Left lobe of liver (tissue), 2 donors: ENCODE results near the gene R3HDML. TPM values are rescaled to one million over a fixed set of nuclear protein-coding genes. Genes with fewer than 3 reads are reported as not detected.
A peak's percentile ranks its signal among the peaks of the same experiment; 100 is the strongest.
"Not testable (repeated sequence)": the region's sequence is repeated elsewhere in the genome, so short reads cannot be mapped to it uniquely, and the experiment has no call there.

Source experiments
- ATAC-seq: fragments of 200-7000 bp; cut with Tn5 transposase; one replicate; pipeline ENCODE4 v1.9.1; 2020; ENCODE audit warnings: mild to moderate bottlenecking, moderate library complexity
- DNase-seq: peaks from one replicate; pipeline ENCODE4 v3.0.0-alpha.2; 2020; ENCODE audit warnings: low spot score
- total RNA-seq: library from RNA; stranded (reverse); gene quantifications from one replicate; pipeline ENCODE4 v1.2.1, GENCODE V29; 2021
- donor health status: DM: no; HTN: no; CAD: no; lungs with moderate emphysema.
- donor health status: DM: no; HTN: yes; CAD: no.

Gene R3HDML
- total RNA-seq, 1 donor from 2014 or later = not detected

DNA sequence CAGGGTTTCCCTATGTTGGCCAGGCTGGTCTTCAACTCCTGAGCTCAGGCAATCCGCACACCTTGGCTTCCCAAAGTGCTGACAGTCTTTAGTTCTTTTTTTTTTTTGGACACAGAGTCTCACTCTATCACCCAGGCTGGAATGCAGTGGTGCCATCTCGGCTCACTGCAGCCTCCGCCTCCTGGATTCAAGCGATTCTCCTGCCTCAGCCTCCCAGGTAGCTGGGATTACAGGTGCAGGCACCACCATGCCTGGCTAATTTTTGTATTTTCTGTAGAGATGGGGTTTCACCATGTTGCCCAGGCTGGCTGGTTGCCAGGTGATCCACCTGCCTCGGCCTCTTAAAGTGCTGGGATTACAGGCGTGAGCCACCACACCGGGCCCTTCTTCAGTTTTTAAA, 9.1 kb upstream of the R3HDML start:
- not testable (repeated sequence) for DNase-seq, ATAC-seq

GRCh38 chr20:44328428-44328827, 8.4 kb upstream of the R3HDML start:
- ATAC-seq = no peak
- DNase-seq = no peak

GRCh38 chr20:44331201-44331600, 5.6 kb upstream of the R3HDML start:
- ATAC-seq (no peak), DNase-seq (no peak)

DNA sequence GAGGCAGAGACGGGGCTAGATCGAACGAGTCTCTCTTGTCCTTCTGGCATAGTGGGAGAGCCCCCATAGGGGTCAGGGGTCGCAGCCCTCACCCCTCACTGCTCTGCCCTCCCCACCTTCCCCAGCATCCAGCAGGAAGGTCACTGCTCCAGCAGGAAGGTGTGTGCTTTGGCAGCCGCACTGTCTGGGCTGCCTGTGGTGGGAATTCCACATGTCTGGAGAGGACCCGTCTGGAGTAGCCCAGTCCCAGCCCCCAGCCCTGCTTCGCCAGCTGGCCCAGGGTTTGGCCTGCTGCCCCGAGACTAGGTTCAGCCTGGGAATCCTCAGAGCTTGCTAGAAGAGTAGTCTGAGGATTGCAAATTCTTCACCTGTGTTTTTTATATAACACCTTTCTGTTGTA, 2.5 kb upstream of the R3HDML start:
- no peak for ATAC-seq
- no peak for DNase-seq

- DNase-seq (no peak), ATAC-seq (no peak)
Observed at GRCh38 chr20:44334709-44335108, 2.1 kb upstream of the R3HDML start.

- ATAC-seq (no peak), DNase-seq (no peak)
Observed at GRCh38 chr20:44335675-44336074, 1.2 kb upstream of the R3HDML start.

GRCh38 chr20:44336086-44336485, 757 bp upstream of the R3HDML start:
- DNase-seq (no peak), ATAC-seq (no peak)

GRCh38 chr20:44342248-44342647, 5.4 kb downstream of the R3HDML start:
- ATAC-seq (no peak), DNase-seq (no peak)

DNA sequence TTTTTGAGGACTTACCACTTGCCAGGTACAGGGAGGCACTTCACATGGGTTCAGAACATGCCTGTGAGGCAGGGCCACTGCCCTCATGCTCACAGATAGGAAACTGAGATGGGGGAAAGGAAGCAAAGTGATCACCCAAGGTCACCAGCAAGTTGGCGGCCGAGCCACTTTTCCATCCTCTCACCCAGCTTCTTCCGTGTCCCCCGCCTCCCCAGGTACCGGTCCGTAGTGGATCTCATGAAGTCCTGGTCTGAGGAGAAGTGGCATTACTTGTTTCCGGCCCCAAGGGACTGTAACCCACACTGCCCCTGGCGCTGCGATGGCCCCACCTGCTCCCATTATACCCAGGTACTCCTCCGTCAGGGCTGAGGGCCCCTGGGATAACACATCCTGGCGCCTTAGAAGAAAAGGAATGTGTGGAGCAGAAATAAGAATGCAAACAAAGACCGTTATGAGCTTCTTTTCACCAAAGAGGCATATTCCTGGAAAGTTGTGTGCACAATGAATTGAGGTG, 6.4 kb downstream of the R3HDML start:
- ATAC-seq (no peak), DNase-seq (no peak)

DNA sequence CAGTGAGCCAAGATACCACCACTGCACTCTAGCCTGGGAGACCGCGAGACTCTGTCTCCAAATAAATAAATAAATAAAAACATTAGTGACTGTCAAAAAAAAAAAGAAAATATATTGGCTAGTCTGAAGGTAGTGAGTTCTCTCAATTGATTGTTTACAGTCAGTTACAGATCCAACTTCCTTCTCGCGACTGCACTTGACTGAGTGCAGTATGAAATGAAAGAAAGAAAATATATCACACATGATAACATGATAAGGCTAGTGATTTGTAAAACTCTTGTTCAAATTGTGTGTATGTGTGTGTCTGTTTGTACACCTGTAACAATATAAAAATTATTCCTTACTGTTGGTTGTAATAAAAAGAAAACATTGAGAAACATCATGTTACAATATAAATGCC, 7.9 kb downstream of the R3HDML start:
- ATAC-seq (no peak), DNase-seq (no peak)

DNA sequence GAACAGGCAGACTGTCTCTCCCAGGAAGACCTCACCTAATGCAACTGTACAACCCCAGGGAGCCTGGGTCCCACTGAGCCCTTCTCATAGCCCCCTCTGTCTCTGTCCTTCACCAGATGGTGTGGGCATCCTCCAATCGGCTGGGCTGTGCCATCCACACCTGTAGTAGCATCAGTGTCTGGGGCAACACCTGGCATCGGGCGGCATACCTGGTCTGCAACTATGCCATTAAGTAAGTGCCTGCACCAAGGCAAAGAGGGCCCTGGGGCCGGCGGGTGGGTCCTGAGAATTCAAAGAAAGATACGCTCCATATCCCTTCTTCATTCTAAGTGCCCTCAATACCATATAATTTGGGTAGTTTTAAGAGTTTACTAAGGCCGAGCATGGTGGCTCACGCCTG, 8.3 kb downstream of the R3HDML start:
- ATAC-seq (no peak), DNase-seq (no peak)

DNA sequence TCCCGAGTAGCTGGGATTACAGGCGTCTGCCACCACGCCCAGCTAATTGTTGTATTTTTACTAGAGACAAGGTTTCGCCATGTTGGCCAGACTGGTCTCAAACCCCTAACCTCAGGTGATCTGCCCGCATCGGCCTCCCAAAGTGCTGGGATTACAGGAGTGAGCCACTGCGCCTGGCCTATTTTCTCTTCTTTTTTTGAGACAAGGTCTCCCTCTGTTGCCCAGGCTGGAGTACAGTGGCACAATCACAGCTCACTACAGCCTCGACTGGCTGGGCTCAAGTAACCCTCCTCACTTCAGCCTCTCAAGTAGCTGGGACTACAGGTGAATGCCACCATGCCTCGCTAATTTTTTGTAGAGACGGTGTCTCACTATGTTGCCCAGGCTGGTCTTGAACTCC, 9.1 kb downstream of the R3HDML start:
- not testable (repeated sequence) for ATAC-seq

DNA sequence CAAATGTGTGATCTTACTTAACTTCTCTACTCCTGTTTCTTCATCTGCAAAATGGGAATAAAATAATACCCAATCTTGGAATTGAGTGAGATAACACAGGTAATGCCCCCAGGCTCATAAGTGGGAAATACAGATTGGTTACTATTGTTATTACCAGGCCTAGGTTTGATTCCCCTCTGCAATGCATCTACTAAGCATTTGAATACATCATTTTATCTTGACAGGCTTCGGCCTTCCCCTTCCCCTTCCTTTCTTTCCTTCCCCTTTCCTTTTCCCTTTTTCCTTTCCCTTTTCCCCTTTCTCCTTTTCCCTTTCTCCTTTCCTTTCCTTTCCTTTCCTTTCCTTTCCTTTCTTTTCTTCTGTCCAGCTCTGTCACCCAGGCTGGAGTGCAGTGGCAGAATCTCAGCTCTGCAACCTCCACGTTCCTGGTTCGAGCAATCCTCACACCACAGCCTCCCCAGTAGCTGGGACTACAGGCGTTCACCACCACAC, 11.4 kb downstream of the R3HDML start:
- ATAC-seq (no peak), DNase-seq (no peak)

More for the DNA sequence above, 9.1 kb downstream of the R3HDML start:
- DNase-seq = not testable (repeated sequence)

DNA sequence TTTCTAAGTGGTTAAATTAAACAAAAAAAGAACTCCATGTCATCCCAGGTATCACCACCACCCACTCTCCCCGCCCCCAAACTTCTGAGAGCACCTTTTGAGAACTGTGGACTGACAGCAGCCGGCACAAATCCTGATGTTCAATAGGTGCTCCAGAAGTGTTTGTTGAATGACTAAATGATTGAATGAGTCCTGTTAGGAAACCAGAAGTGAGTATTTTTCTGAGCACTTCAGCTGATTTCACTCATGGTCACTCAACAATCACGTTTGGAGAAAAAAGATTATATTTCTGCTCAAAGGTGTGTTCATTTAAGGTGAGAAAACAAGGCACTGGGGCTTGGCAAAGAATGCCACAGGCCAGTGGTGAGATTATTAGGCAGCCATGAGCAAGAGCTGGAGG, 12.5 kb downstream of the R3HDML start:
- no peak for ATAC-seq
- no peak for DNase-seq

GRCh38 chr20:44350567-44350966, 13.7 kb downstream of the R3HDML start:
- DNase-seq = no peak
- no peak for ATAC-seq

GRCh38 chr20:44354979-44355497, 18.2 kb downstream of the R3HDML start:
- ATAC-seq = peak; percentile 42
- no peak for DNase-seq

GRCh38 chr20:44355498-44356352, 18.9 kb downstream of the R3HDML start, which contains the start of gene HNF4A:
Gene HNF4A, plus strand, starts transcription at chr20:44355699. Its CDS starts 106 bp downstream, at chr20:44355805.
- ATAC-seq (peak; percentile 75), DNase-seq (peak; percentile 82)

- ATAC-seq (no peak), DNase-seq (no peak)
Observed at GRCh38 chr20:44356353-44356723, 19.5 kb downstream of the R3HDML start.

- ATAC-seq = no peak
- no peak for DNase-seq
Observed at GRCh38 chr20:44357020-44357419, 20.2 kb downstream of the R3HDML start.

- ATAC-seq = no peak
- DNase-seq = no peak
Observed at GRCh38 chr20:44357555-44358125, 20.8 kb downstream of the R3HDML start.

- DNase-seq (no peak), ATAC-seq (no peak)
Observed at GRCh38 chr20:44358776-44359175, 21.9 kb downstream of the R3HDML start.

DNA sequence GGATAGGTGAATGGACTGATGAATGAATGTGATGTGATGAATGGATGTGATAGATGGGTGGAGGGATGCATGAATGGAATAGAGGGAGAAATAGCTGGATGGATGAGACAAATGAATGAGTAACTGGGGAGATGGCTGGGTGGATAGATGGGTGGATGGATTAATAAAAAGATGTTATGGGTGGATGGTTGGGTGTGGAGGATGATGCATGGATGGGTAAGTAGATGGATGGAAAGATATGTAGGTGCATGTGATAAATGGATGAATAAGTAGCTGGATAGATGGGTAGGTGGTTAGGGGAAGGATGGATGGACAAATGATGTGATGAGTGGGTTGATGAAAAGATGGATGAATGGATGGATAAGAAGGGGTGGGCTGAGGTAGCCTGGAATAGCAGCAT, 23.4 kb downstream of the R3HDML start:
- no peak for DNase-seq
- ATAC-seq = no peak
